K562 (cell line): Measurements from ENCODE around the gene SPTLC3. TPM values are rescaled to one million over a fixed set of nuclear protein-coding genes. Genes with fewer than 3 reads are reported as not detected.

Source experiments
- ATAC-seq: fragments of 200-7000 bp; cut with Tn5 transposase; 3 replicates; pipeline ENCODE4 v1.9.1; 2020; ENCODE audit warnings: moderate library complexity
- BruUV-seq: library from RNA; stranded (reverse); fragments of 400-500 nt; replicated peaks from 2 replicates; lab custom pipeline; 2021; lab: Mats Ljungman, UMichigan
- CTCF ChIA-PET: fragments of 300-600 bp; formaldehyde crosslinking; extraction: SDS; loops from one replicate; lab custom pipeline; 2021; ENCODE audit warnings: low intra/inter-chr PET ratio; lab: Yijun Ruan, JAX
- POLR2A ChIA-PET: fragments of 300-600, 350-650 bp; sonication (Branson Sonifier 250); formaldehyde crosslinking; extraction: SDS; loops from one replicate; lab custom pipeline; 2021; ENCODE audit warnings: antibody characterized with exemption, inconsistent platforms; lab: Yijun Ruan, JAX
- DNase-seq, 4 experiments: peaks; one replicate each; pipeline versions ENCODE4 v3.0.0 to v3.0.0-alpha.2; 2011 to 2018; ENCODE audit warnings: low spot score in 3 of 4, mixed read lengths in 3 of 4; ENCODE audit errors: extremely low read depth in 1 of 4
- FAIRE-seq: peaks from 2 replicates; lab custom pipeline; 2011; peaks lifted over from hg19 to GRCh38; lab: Jason Lieb, UNC
- H2AFZ ChIP-seq: 2 replicates; pipeline ENCODE4 v1.6.0; 2011; ENCODE audit warnings: low read depth, low read length, control low read depth, inconsistent platforms
- H3K27ac ChIP-seq: fragments of 200-600 bp; 3 replicates; pipeline ENCODE4 v1.8.0; 2011; ENCODE audit warnings: low read depth, mild to moderate bottlenecking, control low read depth, inconsistent platforms, low read length, moderate library complexity, mixed read lengths; ENCODE audit errors: extremely low read depth
- H3K27me3 ChIP-seq, 2 experiments: fragments of 300-600 bp in 1 of 2; 2 replicates in 1 of 2; 3 replicates in 1 of 2; pipeline versions ENCODE4 v1.6.0 to v1.8.0; 2011; ENCODE audit warnings: inconsistent platforms in 2 of 2, low read length in 2 of 2, mild to moderate bottlenecking in 1 of 2, mixed read lengths in 1 of 2, moderate library complexity in 1 of 2; ENCODE audit not compliant: control insufficient read depth in 2 of 2, insufficient read depth in 2 of 2
- H3K36me3 ChIP-seq: fragments of 300-600 bp; 3 replicates; pipeline ENCODE4 v1.8.0; 2011; ENCODE audit warnings: mild to moderate bottlenecking, low read length, inconsistent platforms; ENCODE audit not compliant: control insufficient read depth, insufficient read depth
- H3K4me1 ChIP-seq, 2 experiments: fragments of 200-600 bp in 1 of 2; replicated peaks in 1 of 2; 2 replicates in 1 of 2; 3 replicates in 1 of 2; pipeline versions ENCODE4 v1.5.1 to v1.8.0; 2011; ENCODE audit warnings: inconsistent platforms in 2 of 2, low read length in 2 of 2, mild to moderate bottlenecking in 1 of 2, mixed read lengths in 1 of 2, moderate library complexity in 1 of 2; ENCODE audit not compliant: control insufficient read depth in 2 of 2, insufficient read depth in 2 of 2
- H3K4me2 ChIP-seq: 2 replicates; pipeline ENCODE4 v1.6.1; 2011; ENCODE audit warnings: low read length, control low read depth, inconsistent platforms, mixed read lengths; ENCODE audit not compliant: insufficient read depth
- H3K4me3 ChIP-seq: fragments of 200-600 bp; sonication (generic), shearing (Covaris generic); 2 replicates; pipeline ENCODE4 v1.5.1; 2016; ENCODE audit warnings: control low read depth, inconsistent platforms
- H3K79me2 ChIP-seq: fragments of 200-600 bp; 3 replicates; pipeline ENCODE4 v1.8.0; 2011; ENCODE audit warnings: low read length, inconsistent platforms; ENCODE audit not compliant: control insufficient read depth, insufficient read depth
- H3K9ac ChIP-seq, 2 experiments: 2 replicates each; pipeline versions ENCODE4 v1.6.0 to v1.6.1; 2011; ENCODE audit warnings: low read depth in 2 of 2, low read length in 2 of 2, control low read depth in 1 of 2, inconsistent platforms in 1 of 2, mild to moderate bottlenecking in 1 of 2, mixed read lengths in 1 of 2; ENCODE audit not compliant: insufficient read depth in 1 of 2
- H3K9me1 ChIP-seq: one replicate; pipeline ENCODE4 v1.6.0; 2011; ENCODE audit warnings: inconsistent platforms, mild to moderate bottlenecking, low read length, moderate library complexity; ENCODE audit not compliant: control insufficient read depth, insufficient read depth
- H3K9me3 ChIP-seq: replicated peaks from 2 replicates; pipeline ENCODE4 v1.5.1; 2011; ENCODE audit warnings: low read depth, low read length, inconsistent platforms; ENCODE audit not compliant: control insufficient read depth, insufficient read depth
- H4K20me1 ChIP-seq: replicated peaks from 2 replicates; pipeline ENCODE4 v1.6.1; 2011; ENCODE audit warnings: low read length, inconsistent platforms, mixed read lengths; ENCODE audit not compliant: control insufficient read depth, insufficient read depth
- CGGBP1 ChIP-seq: fragments of 250-450 bp; sonication (Bioruptor Pico); IDR thresholded peaks from 2 replicates; pipeline ENCODE4 v1.9.0; 2021; ENCODE audit warnings: mild to moderate bottlenecking
- LEF1 ChIP-seq: fragments of 450-650 bp; IDR thresholded peaks from 2 replicates; pipeline ENCODE4 v1.6.1; 2016; ENCODE audit warnings: mild to moderate bottlenecking
- PURB ChIP-seq: sonication (generic); formaldehyde crosslinking; IDR thresholded peaks from 2 replicates; pipeline ENCODE4 v1.9.0; 2021; ENCODE audit warnings: low read depth, mild to moderate bottlenecking, missing genetic modification reagents
- SNIP1 ChIP-seq: fragments of 450-650 bp; IDR thresholded peaks from 2 replicates; pipeline ENCODE4 v1.7.1; 2017; ENCODE audit warnings: low read depth, mild to moderate bottlenecking
- ZBED1 ChIP-seq: IDR thresholded peaks from 2 replicates; pipeline ENCODE4 v1.6.1; 2014
- ZFX ChIP-seq: sonication (generic); formaldehyde crosslinking; IDR thresholded peaks from 2 replicates; pipeline ENCODE4 v1.8.0; 2022; ENCODE audit warnings: mild to moderate bottlenecking, missing genetic modification reagents, moderate library complexity
- ZNF347 ChIP-seq: fragments of 450-650 bp; formaldehyde crosslinking; IDR thresholded peaks from 2 replicates; pipeline ENCODE4 v1.4.0; 2020; ENCODE audit warnings: low read depth, mild to moderate bottlenecking, moderate library complexity
- ZNF431 ChIP-seq: sonication (generic); formaldehyde crosslinking; IDR thresholded peaks from 2 replicates; pipeline ENCODE4 v1.8.0; 2022; ENCODE audit warnings: mild to moderate bottlenecking, missing genetic modification reagents
- ZSCAN32 ChIP-seq: fragments of 450-650 bp; formaldehyde crosslinking; IDR thresholded peaks from 2 replicates; pipeline ENCODE4 v1.4.0; 2020; ENCODE audit warnings: mild to moderate bottlenecking, moderate library complexity
- WGBS: fragments of 100-300 bp; shearing (Covaris generic); methylation state at CpG from one replicate; pipeline ENCODE4 v1.1.6; 2016; ENCODE audit warnings: low coverage, mixed read lengths; ENCODE audit not compliant: insufficient coverage; ENCODE audit errors: missing lambda C conversion rate; 5-methylcytosine and 5-hydroxymethylcytosine counted together
- in situ Hi-C: fragments of 300-500 bp; cut with MboI; formaldehyde crosslinking; loops from 4 replicates; pipeline ENCODE4 v1.15.0; 2018; ENCODE audit warnings: inconsistent platforms, mixed read lengths
- intact Hi-C: fragments of 100-400 bp; cut with micrococcal nuclease; formaldehyde crosslinking; loops from 2 replicates; pipeline ENCODE4 v1.14.2; 2022
- polyA plus RNA-seq, 8 experiments: library from polyadenylated mRNA; depleted of rRNA in 4 of 8; stranded (reverse) in 5 of 8; unstranded in 3 of 8; fragments of >200 nt; fragmentation: Nextera tagmentation in 2 of 8; fragmentation: Illumina TruSeq in 1 of 8; extraction: Ambion mirVana in 2 of 8; extraction: Trizol in 1 of 8; gene quantifications; 2 replicates each; pipeline versions ENCODE4 v1.2.1 to v1.2.3, GENCODE V29; 2011 to 2014; ENCODE audit warnings: inconsistent platforms in 1 of 8, missing spikeins in 1 of 8
- total RNA-seq, 7 experiments: library from RNA; depleted of rRNA in 6 of 7; stranded (reverse); fragments of >200 nt in 6 of 7; fragmentation: Illumina TruSeq in 2 of 7; extraction: Trizol in 2 of 7; gene quantifications; 2 replicates each; pipeline versions ENCODE4 v1.2.1 to v1.2.3, GENCODE V29; 2011 to 2021; ENCODE audit warnings: low replicate concordance in 1 of 7
- TF ChIP-seq, protein P1 (sequence below): fragments of 250-450 bp; sonication (Bioruptor Pico); IDR thresholded peaks from 2 replicates; pipeline ENCODE4 v1.5.0; 2020; ENCODE audit warnings: mild to moderate bottlenecking, borderline replicate concordance
- TF ChIP-seq, protein P2 (sequence below): fragments of 250-450 bp; sonication (Bioruptor Pico); IDR thresholded peaks from 2 replicates; pipeline ENCODE4 v1.5.0; 2021; ENCODE audit warnings: mild to moderate bottlenecking, moderate library complexity

SPTLC3 gene
- total and polyA plus RNA-seq, 9 of the 15 experiments (the other 6 are each of a cell fraction or from before 2014, with no cell fraction given) = not detected

- TF ChIP-seq, protein P1, sequence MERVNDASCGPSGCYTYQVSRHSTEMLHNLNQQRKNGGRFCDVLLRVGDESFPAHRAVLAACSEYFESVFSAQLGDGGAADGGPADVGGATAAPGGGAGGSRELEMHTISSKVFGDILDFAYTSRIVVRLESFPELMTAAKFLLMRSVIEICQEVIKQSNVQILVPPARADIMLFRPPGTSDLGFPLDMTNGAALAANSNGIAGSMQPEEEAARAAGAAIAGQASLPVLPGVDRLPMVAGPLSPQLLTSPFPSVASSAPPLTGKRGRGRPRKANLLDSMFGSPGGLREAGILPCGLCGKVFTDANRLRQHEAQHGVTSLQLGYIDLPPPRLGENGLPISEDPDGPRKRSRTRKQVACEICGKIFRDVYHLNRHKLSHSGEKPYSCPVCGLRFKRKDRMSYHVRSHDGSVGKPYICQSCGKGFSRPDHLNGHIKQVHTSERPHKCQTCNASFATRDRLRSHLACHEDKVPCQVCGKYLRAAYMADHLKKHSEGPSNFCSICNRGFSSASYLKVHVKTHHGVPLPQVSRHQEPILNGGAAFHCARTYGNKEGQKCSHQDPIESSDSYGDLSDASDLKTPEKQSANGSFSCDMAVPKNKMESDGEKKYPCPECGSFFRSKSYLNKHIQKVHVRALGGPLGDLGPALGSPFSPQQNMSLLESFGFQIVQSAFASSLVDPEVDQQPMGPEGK (CRISPR knock-in tag) = no peak
Measured at GRCh38 chr20:13068336-13068735, 59.6 kb downstream of the SPTLC3 start (continued).

- Histone ChIP-seq H3K79me2 (no peaks in the 10 kb centered on the region), H3K4me1 (no peaks in the 10 kb centered on the region), H3K9me1 (no peaks in the 10 kb centered on the region), H3K4me2 (no peak overlapping the region), H3K9me3 (no peaks in the 10 kb centered on the region), H3K4me3 (no peak overlapping the region), H3K27me3 (no peaks in the 10 kb centered on the region), H3K9ac (no peak overlapping the region), H4K20me1 (no peaks in the 10 kb centered on the region), H3K27ac (no peak overlapping the region), H2AFZ (no peak overlapping the region), H3K36me3 (no peaks in the 10 kb centered on the region)
- in situ Hi-C loops = no loop called here
- intact Hi-C loops = no loop called here
- no peak for DNase-seq
- CTCF ChIA-PET = no interaction called here
- WGBS = 0% methylated on average over 1 of the region's 1 CpG
- FAIRE-seq = no peak
- BruUV-seq = no TSS peak
- TF ChIP-seq LEF1 (no peak), PURB (CRISPR knock-in tag) (no peak), ZSCAN32 (no peak), CGGBP1 (CRISPR knock-in tag) (no peak), SNIP1 (no peak), ZBED1 (no peak), ZNF431 (no peak), ZNF347 (CRISPR knock-in tag) (no peak), ZFX (CRISPR knock-in tag) (no peak)
- TF ChIP-seq, protein P2, sequence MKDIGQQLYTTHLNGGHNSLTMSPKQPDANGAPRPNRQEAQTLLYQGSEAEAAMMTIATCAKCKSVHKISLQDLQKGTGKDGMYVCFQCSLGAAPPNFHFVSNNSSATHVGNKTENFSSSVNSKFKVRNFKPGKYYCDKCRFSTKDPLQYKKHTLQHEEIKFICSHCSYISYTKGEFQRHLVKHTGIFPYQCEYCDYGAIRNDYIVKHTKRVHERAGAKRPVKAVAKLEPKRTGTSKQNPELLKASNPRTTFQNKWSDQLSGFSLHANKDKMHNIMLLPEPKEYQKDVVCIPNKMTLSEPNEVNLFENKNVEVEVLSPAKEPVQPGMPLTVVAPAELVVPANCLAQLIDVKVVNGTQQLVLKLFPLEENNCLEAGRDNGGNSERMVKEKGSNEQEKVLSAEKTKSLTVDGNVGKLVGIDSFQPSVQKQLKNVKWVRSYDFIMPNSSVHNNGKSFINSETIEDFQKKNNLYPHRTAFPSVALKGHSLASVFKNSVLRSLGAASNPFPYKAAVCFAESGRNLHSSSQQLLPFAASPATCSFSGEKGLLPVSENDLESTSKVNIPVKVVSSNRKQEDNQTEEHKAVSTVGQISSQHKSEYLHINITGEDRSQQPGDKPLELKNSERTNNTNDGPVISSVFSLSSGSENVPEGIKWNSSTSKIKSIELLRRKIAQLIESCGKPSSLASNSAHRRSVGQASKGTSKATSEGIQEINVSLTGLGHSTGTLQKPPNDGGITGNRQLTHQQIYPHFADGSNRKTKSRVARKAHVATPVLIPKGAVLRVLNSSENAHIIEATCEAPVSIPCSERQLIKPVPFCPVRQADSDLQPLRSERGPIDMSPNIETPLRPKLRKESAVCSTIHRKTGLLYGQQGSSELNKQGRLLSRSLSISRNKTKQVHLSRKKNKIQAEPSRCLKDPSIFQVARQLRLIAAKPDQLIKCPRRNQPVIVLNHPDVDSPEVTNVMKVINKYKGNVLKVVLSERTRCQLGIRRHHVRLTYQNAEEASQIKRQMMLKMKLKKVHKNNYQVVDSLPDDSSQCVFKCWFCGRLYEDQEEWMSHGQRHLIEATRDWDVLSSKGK (CRISPR knock-in tag) = no peak
- POLR2A ChIA-PET = no interaction called here
- no peak for ATAC-seq
Measured at GRCh38 chr20:13081877-13082276, 73.1 kb downstream of the SPTLC3 start.
